Measurements from ENCODE around the gene KCNK3.

KCNK3 gene

GRCh38 chr2:26649322-26649721 lies 43.2 kb upstream of the KCNK3 start:
- no peak for TF ChIP-seq CTCF (conservative IDR thresholded peaks at IDR 0.05; ENCODE audit: low read depth, low read length)
- DNase-seq (ENCODE audit: low read depth) = no peak

GRCh38 chr2:26649992-26650712 lies 42.4 kb upstream of the KCNK3 start:
- no peak overlapping the region for H3K4me3 ChIP-seq (ENCODE audit: low read length)
- DNase-seq (ENCODE audit: low read depth) = no peak
- TF ChIP-seq CTCF (conservative IDR thresholded peaks at IDR 0.05; ENCODE audit: low read depth, low read length) = no peak

More at GRCh38 chr2:26649322-26649721, 43.2 kb upstream of the KCNK3 start:
- no peak overlapping the region for H3K4me3 ChIP-seq (ENCODE audit: low read length)

GRCh38 chr2:26650713-26651469 lies 41.6 kb upstream of the KCNK3 start:
- H3K4me3 ChIP-seq (ENCODE audit: low read length) = no peak overlapping the region
- DNase-seq (ENCODE audit: low read depth) = no peak
- TF ChIP-seq CTCF (conservative IDR thresholded peaks at IDR 0.05; ENCODE audit: low read depth, low read length) = no peak

GRCh38 chr2:26651470-26651771 lies 41.1 kb upstream of the KCNK3 start:
- no peak for TF ChIP-seq CTCF (conservative IDR thresholded peaks at IDR 0.05; ENCODE audit: low read depth, low read length)
- no peak overlapping the region for H3K4me3 ChIP-seq (ENCODE audit: low read length)
- DNase-seq (ENCODE audit: low read depth) = no peak

- no peak for DNase-seq (ENCODE audit: low read depth)
- no peak overlapping the region for H3K4me3 ChIP-seq (ENCODE audit: low read length)
Measured at GRCh38 chr2:26651799-26652198, 40.7 kb upstream of the KCNK3 start.

GRCh38 chr2:26652361-26653041 lies 40.0 kb upstream of the KCNK3 start:
- no peak for DNase-seq (ENCODE audit: low read depth)
- TF ChIP-seq CTCF (conservative IDR thresholded peaks at IDR 0.05; ENCODE audit: low read depth, low read length) = no peak

More at GRCh38 chr2:26651799-26652198, 40.7 kb upstream of the KCNK3 start:
- TF ChIP-seq CTCF (conservative IDR thresholded peaks at IDR 0.05; ENCODE audit: low read depth, low read length) = no peak

More at GRCh38 chr2:26652361-26653041, 40.0 kb upstream of the KCNK3 start:
- no peak overlapping the region for H3K4me3 ChIP-seq (ENCODE audit: low read length)
